ENCODE measurements around the gene DSC2. TPM values are rescaled to one million over a fixed set of nuclear protein-coding genes. Genes with fewer than 3 reads are reported as not detected.
A peak's percentile ranks its signal among the peaks of the same experiment; 100 is the strongest.

Gene DSC2
- total and polyA plus RNA-seq, 2 donors from 2014 or later: 4.1 to 19.8 TPM

DNA sequence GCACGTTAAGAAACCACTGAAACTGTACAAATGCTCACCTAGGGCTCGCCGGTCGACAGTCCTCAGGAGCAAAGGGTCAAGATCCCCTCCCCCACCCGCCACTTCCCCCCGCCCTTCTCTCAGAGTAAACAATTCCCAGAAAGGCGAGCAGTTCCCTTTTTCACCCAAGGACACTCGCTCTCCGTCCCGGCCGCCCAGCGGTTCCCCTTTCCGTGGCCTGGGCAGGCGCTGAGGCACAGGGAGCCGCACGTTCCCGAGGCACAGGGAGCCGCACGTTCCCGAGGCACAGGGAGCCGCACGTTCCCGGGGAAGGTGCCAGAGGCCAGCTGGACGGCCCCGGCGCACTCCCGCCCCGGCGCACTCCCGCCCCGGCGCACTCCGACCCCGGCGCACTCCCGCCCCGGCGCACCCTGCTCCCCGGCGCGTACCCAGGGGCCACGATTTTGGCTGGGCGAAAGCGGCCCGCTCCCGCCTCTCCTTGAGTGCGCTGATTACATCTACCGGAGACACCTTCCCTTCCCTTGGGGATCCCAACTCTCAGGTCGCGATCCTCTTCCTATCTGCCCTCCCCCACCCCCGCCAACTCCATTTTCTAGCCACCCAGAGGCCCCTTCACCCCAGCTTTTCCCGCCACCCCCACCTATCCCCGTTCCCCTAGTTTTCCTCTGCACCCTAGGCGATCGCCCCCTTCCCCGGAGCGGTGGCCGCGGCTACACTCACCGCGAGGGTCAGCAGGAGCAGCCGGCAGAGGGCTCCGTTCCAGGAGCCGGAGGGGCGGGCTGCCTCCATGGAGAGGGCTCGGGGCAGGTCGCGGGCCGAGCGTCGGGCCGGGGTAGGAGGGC lies 817 bp downstream of the DSC2 start:
- intact Hi-C loops (cut with DNase I): no loop called here
- TF ChIP-seq, protein P1, sequence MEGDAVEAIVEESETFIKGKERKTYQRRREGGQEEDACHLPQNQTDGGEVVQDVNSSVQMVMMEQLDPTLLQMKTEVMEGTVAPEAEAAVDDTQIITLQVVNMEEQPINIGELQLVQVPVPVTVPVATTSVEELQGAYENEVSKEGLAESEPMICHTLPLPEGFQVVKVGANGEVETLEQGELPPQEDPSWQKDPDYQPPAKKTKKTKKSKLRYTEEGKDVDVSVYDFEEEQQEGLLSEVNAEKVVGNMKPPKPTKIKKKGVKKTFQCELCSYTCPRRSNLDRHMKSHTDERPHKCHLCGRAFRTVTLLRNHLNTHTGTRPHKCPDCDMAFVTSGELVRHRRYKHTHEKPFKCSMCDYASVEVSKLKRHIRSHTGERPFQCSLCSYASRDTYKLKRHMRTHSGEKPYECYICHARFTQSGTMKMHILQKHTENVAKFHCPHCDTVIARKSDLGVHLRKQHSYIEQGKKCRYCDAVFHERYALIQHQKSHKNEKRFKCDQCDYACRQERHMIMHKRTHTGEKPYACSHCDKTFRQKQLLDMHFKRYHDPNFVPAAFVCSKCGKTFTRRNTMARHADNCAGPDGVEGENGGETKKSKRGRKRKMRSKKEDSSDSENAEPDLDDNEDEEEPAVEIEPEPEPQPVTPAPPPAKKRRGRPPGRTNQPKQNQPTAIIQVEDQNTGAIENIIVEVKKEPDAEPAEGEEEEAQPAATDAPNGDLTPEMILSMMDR (IDR thresholded peaks at IDR 0.05; ENCODE audit: borderline replicate concordance, extremely low read depth, insufficient read depth): no peak
- H3K27ac ChIP-seq (ENCODE audit: low read depth in 2 of 2, low read length in 2 of 2): peak overlapping the region; percentile 62 to 87
- DNase-seq: peak; percentile 66 to 89 (median 79)
- no peaks in the 10 kb centered on the region for H3K36me3 ChIP-seq (ENCODE audit: control insufficient read depth in 2 of 3, insufficient read depth in 3 of 3, low read length in 3 of 3)
- H3K27me3 ChIP-seq (ENCODE audit: control insufficient read depth, insufficient read depth, low read length): no peaks in the 10 kb centered on the region
- peak overlapping the region; percentile 59 to 71 (median 66) for H3K4me3 ChIP-seq (ENCODE audit: low read length in 3 of 3)
- H3K9ac ChIP-seq (ENCODE audit: low read length in 3 of 3): peak overlapping the region in 2 of 3 donors; percentile 42 to 75
- peaks cover 0 to 5% (median 5%) of the 10 kb centered on the region in 3 donors for H3K4me1 ChIP-seq (ENCODE audit: control insufficient read depth in 2 of 3, insufficient read depth in 2 of 3, low read depth in 1 of 3, low read length in 3 of 3)
- no peaks in the 10 kb centered on the region for H3K9me3 ChIP-seq (ENCODE audit: control insufficient read depth in 2 of 3, insufficient read depth in 1 of 3, low read length in 3 of 3)
- no peak for FAIRE-seq

DNA sequence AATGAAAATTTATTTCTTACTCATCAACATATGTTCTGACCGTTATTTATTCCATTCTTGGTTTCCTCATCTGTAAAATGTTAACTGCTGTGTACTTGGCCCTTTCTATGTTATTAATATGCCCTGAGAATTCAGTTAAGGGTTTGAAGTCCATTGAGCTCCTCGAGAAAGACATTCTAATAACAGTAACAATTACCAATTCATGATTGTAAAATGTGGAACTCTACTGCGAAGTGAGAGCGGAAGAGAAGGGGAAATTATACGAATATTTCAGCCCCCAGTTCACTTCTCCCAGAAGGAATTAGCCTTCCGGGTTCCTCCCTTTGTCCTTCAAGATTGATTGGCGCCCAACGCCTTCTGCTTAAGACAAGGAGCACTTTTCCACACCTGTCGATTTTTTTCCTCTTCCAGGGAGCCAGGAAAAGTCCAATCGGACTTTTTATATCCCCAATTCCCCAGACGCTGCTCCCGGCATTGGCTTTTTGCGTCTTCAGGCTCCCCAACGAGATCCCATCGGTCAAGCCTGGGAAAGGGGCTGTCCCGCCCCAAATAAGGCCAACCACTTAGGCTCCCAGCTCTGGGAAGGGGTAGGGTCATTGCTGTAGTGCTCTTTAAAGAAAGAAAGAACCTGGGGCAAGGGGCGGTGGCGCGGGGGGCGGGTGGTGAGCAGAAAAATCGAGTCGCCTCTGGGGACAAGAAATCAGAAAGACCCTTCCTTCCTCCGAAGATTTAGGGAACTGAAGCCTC lies 1.6 kb downstream of the DSC2 start:
- H3K36me3 ChIP-seq (ENCODE audit: control insufficient read depth in 2 of 3, insufficient read depth in 3 of 3, low read length in 3 of 3): no peaks in the 10 kb centered on the region
- no peak for FAIRE-seq
- H3K4me3 ChIP-seq (ENCODE audit: low read length in 3 of 3): peak overlapping the region; percentile 59 to 71 (median 59)
- peak overlapping the region; percentile 62 to 87 for H3K27ac ChIP-seq (ENCODE audit: low read depth in 2 of 2, low read length in 2 of 2)
- H3K9me3 ChIP-seq (ENCODE audit: control insufficient read depth in 2 of 3, insufficient read depth in 1 of 3, low read length in 3 of 3): no peaks in the 10 kb centered on the region
- TF ChIP-seq, protein P1 (IDR thresholded peaks at IDR 0.05; ENCODE audit: borderline replicate concordance, extremely low read depth, insufficient read depth): no peak
- H3K4me1 ChIP-seq (ENCODE audit: control insufficient read depth in 2 of 3, insufficient read depth in 2 of 3, low read depth in 1 of 3, low read length in 3 of 3): peaks cover 0 to 5% (median 5%) of the 10 kb centered on the region in 3 donors
- peak overlapping the region in 2 of 3 donors; percentile 38 to 66 for H3K9ac ChIP-seq (ENCODE audit: low read length in 3 of 3)
- DNase-seq: peak in 1 of 5 donors; percentile 65
- intact Hi-C loops (cut with DNase I): no loop called here
- no peaks in the 10 kb centered on the region for H3K27me3 ChIP-seq (ENCODE audit: control insufficient read depth, insufficient read depth, low read length)

DNA sequence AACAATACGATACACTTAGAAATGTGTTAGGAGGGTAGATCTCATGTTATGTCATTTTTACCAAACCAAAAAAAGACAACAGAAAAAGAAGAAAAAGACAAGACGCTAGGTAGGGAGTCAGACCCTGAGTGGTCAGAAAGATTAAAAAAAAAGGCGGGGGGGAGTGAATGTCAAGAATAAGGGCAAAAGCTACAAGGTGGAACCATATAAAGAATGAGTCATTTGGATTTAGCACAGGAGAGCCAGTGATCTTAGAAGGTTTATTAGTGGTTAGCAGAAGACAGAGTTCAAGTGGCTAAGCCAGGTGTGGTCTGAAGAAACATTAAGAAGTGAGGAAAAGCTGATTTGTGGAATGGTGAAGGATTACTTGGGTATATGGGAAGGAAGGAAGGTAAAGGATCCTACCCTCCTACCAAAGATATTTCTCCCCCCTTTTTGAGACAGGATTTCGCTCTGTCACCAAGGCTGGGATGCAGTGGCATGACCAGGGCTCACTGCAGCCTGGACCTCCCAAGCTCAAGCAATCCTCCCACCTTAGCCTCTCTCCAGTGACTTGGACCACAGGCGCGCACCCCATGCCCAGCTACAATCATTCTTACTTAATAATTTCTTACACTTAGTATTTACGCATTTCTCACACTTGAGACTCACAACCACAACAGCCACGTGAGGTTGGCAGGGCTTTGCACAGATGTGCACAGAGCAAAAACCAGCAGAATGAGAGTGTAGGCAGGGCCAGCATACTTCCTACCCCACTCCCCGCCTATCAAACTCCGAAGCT lies 2.6 kb downstream of the DSC2 start:
- Histone ChIP-seq H3K27ac (ENCODE audit: low read depth in 2 of 2, low read length in 2 of 2) (no peak overlapping the region), H3K4me1 (ENCODE audit: control insufficient read depth in 2 of 3, insufficient read depth in 2 of 3, low read depth in 1 of 3, low read length in 3 of 3) (peaks cover 0 to 5% (median 5%) of the 10 kb centered on the region in 3 donors), H3K9ac (ENCODE audit: low read length in 3 of 3) (no peak overlapping the region), H3K36me3 (ENCODE audit: control insufficient read depth in 2 of 3, insufficient read depth in 3 of 3, low read length in 3 of 3) (no peaks in the 10 kb centered on the region), H3K9me3 (ENCODE audit: control insufficient read depth in 2 of 3, insufficient read depth in 1 of 3, low read length in 3 of 3) (no peaks in the 10 kb centered on the region), H3K4me3 (ENCODE audit: low read length in 3 of 3) (peak overlapping the region in 1 of 3 donors; percentile 71), H3K27me3 (ENCODE audit: control insufficient read depth, insufficient read depth, low read length) (no peaks in the 10 kb centered on the region)
- peak in 1 of 5 donors; percentile 48 for DNase-seq
- TF ChIP-seq, protein P1 (IDR thresholded peaks at IDR 0.05; ENCODE audit: borderline replicate concordance, extremely low read depth, insufficient read depth): no peak
- FAIRE-seq: no peak
- intact Hi-C loops (cut with DNase I): no loop called here
